ENCODE results near the gene GOLPH3L.

- TF ChIP-seq, protein P1, sequence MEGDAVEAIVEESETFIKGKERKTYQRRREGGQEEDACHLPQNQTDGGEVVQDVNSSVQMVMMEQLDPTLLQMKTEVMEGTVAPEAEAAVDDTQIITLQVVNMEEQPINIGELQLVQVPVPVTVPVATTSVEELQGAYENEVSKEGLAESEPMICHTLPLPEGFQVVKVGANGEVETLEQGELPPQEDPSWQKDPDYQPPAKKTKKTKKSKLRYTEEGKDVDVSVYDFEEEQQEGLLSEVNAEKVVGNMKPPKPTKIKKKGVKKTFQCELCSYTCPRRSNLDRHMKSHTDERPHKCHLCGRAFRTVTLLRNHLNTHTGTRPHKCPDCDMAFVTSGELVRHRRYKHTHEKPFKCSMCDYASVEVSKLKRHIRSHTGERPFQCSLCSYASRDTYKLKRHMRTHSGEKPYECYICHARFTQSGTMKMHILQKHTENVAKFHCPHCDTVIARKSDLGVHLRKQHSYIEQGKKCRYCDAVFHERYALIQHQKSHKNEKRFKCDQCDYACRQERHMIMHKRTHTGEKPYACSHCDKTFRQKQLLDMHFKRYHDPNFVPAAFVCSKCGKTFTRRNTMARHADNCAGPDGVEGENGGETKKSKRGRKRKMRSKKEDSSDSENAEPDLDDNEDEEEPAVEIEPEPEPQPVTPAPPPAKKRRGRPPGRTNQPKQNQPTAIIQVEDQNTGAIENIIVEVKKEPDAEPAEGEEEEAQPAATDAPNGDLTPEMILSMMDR (conservative IDR thresholded peaks at IDR 0.05; ENCODE audit: low read length), result no peak
- no peak for TF ChIP-seq EZH2phosphoT487 (IDR thresholded peaks at IDR 0.05; ENCODE audit: borderline replicate concordance)
These were observed at the start of gene GOLPH3L for GRCh38 chr1:150696995-150697927.
